Thyroid gland (tissue), 4 donors: ENCODE data around the gene IGF1. TPM values are rescaled to one million over a fixed set of nuclear protein-coding genes. Genes with fewer than 3 reads are reported as not detected.

ENCODE experiments used
- DNase-seq, 2 donors: peaks; one replicate each; pipeline ENCODE4 v3.0.0-alpha.2; 2019
- H3K27ac ChIP-seq, 3 donors: fragments of 200-600 bp; sonication (generic); 1 replicate in 2 of 3; 2 replicates in 1 of 3; pipeline ENCODE4 v1.5.1; 2016 to 2019; ENCODE audit warnings: mild to moderate bottlenecking in 1 of 3, moderate library complexity in 1 of 3
- H3K27me3 ChIP-seq: fragments of 200-600 bp; sonication (generic); one replicate; pipeline ENCODE4 v1.5.1; 2019
- H3K36me3 ChIP-seq, 2 donors: fragments of 200-600 bp; sonication (generic); one replicate each; pipeline ENCODE4 v1.5.1; 2016 to 2019
- H3K4me1 ChIP-seq, 2 donors: fragments of 200-600 bp; sonication (generic); one replicate each; pipeline ENCODE4 v1.5.1; 2017 to 2019
- H3K4me3 ChIP-seq, 3 donors: fragments of 200-600 bp; sonication (generic); replicated peaks in 1 of 3; 1 replicate in 2 of 3; 2 replicates in 1 of 3; pipeline ENCODE4 v1.5.1; 2016; ENCODE audit warnings: mild to moderate bottlenecking in 1 of 3
- H3K9me3 ChIP-seq: fragments of 200-600 bp; sonication (generic); one replicate; pipeline ENCODE4 v1.5.1; 2017
- CTCF ChIP-seq, 6 experiments: fragments of 200-600 bp in 3 of 6; fragments of 450-650 bp in 3 of 6; sonication (generic) in 3 of 6; IDR thresholded peaks; one replicate each; pipeline ENCODE4 v1.5.1; 2016 to 2019; ENCODE audit warnings: antibody characterized with exemption in 6 of 6, mild to moderate bottlenecking in 2 of 6, inconsistent platforms in 1 of 6, moderate library complexity in 1 of 6
- POLR2A ChIP-seq, 2 donors: fragments of 450-650 bp; IDR thresholded peaks; one replicate each; pipeline ENCODE4 v1.6.1; 2017; ENCODE audit warnings: antibody characterized with exemption in 2 of 2, mild to moderate bottlenecking in 2 of 2, moderate library complexity in 1 of 2
- WGBS, 2 donors: methylation state at CpG; one replicate each; pipeline ENCODE4 v1.1.5; 2017; 5-methylcytosine and 5-hydroxymethylcytosine counted together
- intact Hi-C: fragments of 100-400 bp; cut with DNase I; formaldehyde crosslinking; loops from one replicate; pipeline ENCODE4 v1.15.1; 2023
- total RNA-seq, 4 donors: library from RNA; depleted of rRNA; stranded (reverse); fragments of >200 nt; gene quantifications; one replicate each; pipeline ENCODE4 v1.2.3, GENCODE V29; 2016

The IGF1 gene
- total RNA-seq, 4 donors from 2014 or later, result 74.0 to 134 (median 111) TPM

- Histone ChIP-seq H3K27ac (peak overlapping the region in 1 of 3 donors; percentile 32), H3K4me3 (no peak overlapping the region), H3K27me3 (no peaks in the 10 kb centered on the region), H3K9me3 (no peaks in the 10 kb centered on the region), H3K36me3 (no peaks in the 10 kb centered on the region), H3K4me1 (peaks cover 25 to 50% of the 10 kb centered on the region in 2 donors)
- intact Hi-C loops, result loop anchor here (10.0 kb wide), 1 partner anchor 307 kb away; no protein-coding TSS in a partner anchor
- TF ChIP-seq POLR2A (IDR thresholded peaks at IDR 0.05), result no peak
- no peak for TF ChIP-seq CTCF (IDR thresholded peaks at IDR 0.05)
- no peak for DNase-seq
Measured at GRCh38 chr12:102481705-102482425, 1.5 kb upstream of the IGF1 start.

GRCh38 chr12:102479939-102480338 lies 424 bp downstream of the IGF1 start:
- intact Hi-C loops, result loop anchor here (10.0 kb wide), 1 partner anchor 305 kb away; no protein-coding TSS in a partner anchor
- Histone ChIP-seq H3K4me1 (peaks cover 25 to 58% of the 10 kb centered on the region in 2 donors), H3K4me3 (peak overlapping the region in 1 of 3 donors; percentile 17), H3K27me3 (no peaks in the 10 kb centered on the region), H3K27ac (peak overlapping the region; percentile 51 to 71 (median 68)), H3K9me3 (no peaks in the 10 kb centered on the region), H3K36me3 (no peaks in the 10 kb centered on the region)
- TF ChIP-seq CTCF (IDR thresholded peaks at IDR 0.05) (no peak), POLR2A (IDR thresholded peaks at IDR 0.05) (no peak)
- 61 to 63% methylated on average over 4 of the region's 4 CpGs for WGBS, 2 donors
- no peak for DNase-seq

- Histone ChIP-seq H3K36me3 (no peaks in the 10 kb centered on the region), H3K4me3 (peak overlapping the region in 2 of 3 donors; percentile 11 to 17), H3K27me3 (no peaks in the 10 kb centered on the region), H3K9me3 (no peaks in the 10 kb centered on the region), H3K27ac (peak overlapping the region; percentile 51 to 71 (median 68)), H3K4me1 (peaks cover 30 to 59% of the 10 kb centered on the region in 2 donors)
- TF ChIP-seq POLR2A (IDR thresholded peaks at IDR 0.05), result no peak
- no peak for TF ChIP-seq CTCF (IDR thresholded peaks at IDR 0.05)
- 10 to 14% methylated on average over 11 of the region's 11 CpGs for WGBS, 2 donors
- peak; percentile 34 to 35 for DNase-seq
- intact Hi-C loops, result no loop called here
Measured at GRCh38 chr12:102479099-102479885, 1.1 kb downstream of the IGF1 start.

- H3K4me3 ChIP-seq, result peak overlapping the region in 2 of 3 donors; percentile 0 to 17
- H3K9me3 ChIP-seq, result no peaks in the 10 kb centered on the region
- no peaks in the 10 kb centered on the region for H3K27me3 ChIP-seq
- 19 to 21% methylated on average over 4 of the region's 4 CpGs for WGBS, 2 donors
- H3K4me1 ChIP-seq, result peaks cover 30 to 60% of the 10 kb centered on the region in 2 donors
- intact Hi-C loops, result no loop called here
- peak overlapping the region; percentile 51 to 71 (median 68) for H3K27ac ChIP-seq
- no peaks in the 10 kb centered on the region for H3K36me3 ChIP-seq
- no peak for TF ChIP-seq CTCF (IDR thresholded peaks at IDR 0.05)
- no peak for TF ChIP-seq POLR2A (IDR thresholded peaks at IDR 0.05)
- peak; percentile 32 to 33 for DNase-seq
Measured at GRCh38 chr12:102478405-102479098, 1.8 kb downstream of the IGF1 start.
